GM12865 (cell line): ENCODE data around the gene WNT9A.

ENCODE experiments used
- DNase-seq: peaks from one replicate; pipeline ENCODE4 v3.0.0; 2010; ENCODE audit warnings: low read depth
- H3K4me3 ChIP-seq: 2 replicates; pipeline ENCODE4 v1.5.1; 2011; ENCODE audit warnings: mild to moderate bottlenecking, low read depth, low read length, control low read depth
- CTCF ChIP-seq: IDR thresholded peaks from 2 replicates; pipeline ENCODE4 v1.5.1; 2011; ENCODE audit warnings: low read length, control low read depth, low read depth, inconsistent platforms; ENCODE audit not compliant: insufficient read depth; ENCODE audit errors: missing control alignments

The WNT9A gene

GRCh38 chr1:227870366-227870765, 77.4 kb downstream of the WNT9A start:
- TF ChIP-seq CTCF = no peak
- H3K4me3 ChIP-seq = no peak overlapping the region
- DNase-seq = no peak

- no peak for TF ChIP-seq CTCF
- no peak overlapping the region for H3K4me3 ChIP-seq
- no peak for DNase-seq
These were observed 77.9 kb downstream of the WNT9A start for GRCh38 chr1:227869851-227870305.

- TF ChIP-seq CTCF = no peak
- DNase-seq = no peak
- H3K4me3 ChIP-seq = no peak overlapping the region
These were observed 78.4 kb downstream of the WNT9A start for GRCh38 chr1:227869279-227869842.
